ENCODE data around the gene VWA3A.
"Not testable (repeated sequence)": the region's sequence is repeated elsewhere in the genome, so short reads cannot be mapped to it uniquely, and the experiment has no call there.

DNA sequence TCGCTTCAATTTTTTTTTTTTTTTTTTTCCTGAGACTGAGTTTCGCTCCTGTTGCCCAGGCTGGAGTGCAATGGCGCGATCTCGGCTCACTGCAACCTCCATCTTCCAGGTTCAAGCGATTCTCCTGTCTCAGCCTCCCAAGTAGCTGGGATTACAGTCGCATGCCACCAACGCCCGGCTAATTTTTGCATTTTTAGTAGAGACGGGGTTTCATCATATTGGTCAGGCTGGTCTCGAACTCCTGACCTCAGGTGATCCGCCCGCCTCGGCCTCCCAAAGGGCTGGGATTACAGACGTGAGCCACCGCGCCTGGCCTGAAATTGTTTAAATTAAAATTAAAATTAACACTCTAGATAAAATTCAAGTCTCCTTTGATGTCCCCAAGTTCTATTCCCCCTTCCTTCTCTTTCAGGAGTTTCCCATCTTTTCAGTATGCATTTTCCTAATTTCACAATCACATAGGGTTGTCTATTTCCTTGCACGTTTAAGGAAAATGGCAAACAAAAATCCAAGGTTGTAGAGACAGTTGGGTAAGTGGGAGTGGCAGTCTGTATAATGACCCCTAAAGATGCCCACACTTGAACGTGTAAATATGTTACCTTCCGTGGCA, 104.3 kb downstream of the VWA3A start:
- TF ChIP-seq, protein P1, sequence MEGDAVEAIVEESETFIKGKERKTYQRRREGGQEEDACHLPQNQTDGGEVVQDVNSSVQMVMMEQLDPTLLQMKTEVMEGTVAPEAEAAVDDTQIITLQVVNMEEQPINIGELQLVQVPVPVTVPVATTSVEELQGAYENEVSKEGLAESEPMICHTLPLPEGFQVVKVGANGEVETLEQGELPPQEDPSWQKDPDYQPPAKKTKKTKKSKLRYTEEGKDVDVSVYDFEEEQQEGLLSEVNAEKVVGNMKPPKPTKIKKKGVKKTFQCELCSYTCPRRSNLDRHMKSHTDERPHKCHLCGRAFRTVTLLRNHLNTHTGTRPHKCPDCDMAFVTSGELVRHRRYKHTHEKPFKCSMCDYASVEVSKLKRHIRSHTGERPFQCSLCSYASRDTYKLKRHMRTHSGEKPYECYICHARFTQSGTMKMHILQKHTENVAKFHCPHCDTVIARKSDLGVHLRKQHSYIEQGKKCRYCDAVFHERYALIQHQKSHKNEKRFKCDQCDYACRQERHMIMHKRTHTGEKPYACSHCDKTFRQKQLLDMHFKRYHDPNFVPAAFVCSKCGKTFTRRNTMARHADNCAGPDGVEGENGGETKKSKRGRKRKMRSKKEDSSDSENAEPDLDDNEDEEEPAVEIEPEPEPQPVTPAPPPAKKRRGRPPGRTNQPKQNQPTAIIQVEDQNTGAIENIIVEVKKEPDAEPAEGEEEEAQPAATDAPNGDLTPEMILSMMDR (conservative IDR thresholded peaks at IDR 0.05 in 1 of 2, IDR thresholded peaks at IDR 0.05 in 1 of 2; ENCODE audit: low read depth in 1 of 2, low read length in 2 of 2), result not testable (repeated sequence)
- not testable (repeated sequence) for TF ChIP-seq EZH2 (IDR thresholded peaks at IDR 0.05; ENCODE audit: low read length, missing control alignments)
